HepG2 (cell line): ENCODE results near the gene CST3. TPM values are rescaled to one million over a fixed set of nuclear protein-coding genes. Genes with fewer than 3 reads are reported as not detected.
A peak's percentile ranks its signal among the peaks of the same experiment; 100 is the strongest.

Experiments
- CCAR2 ChIP-seq: fragments of 200-400 bp; formaldehyde crosslinking; optimal IDR thresholded peaks from 2 replicates; pipeline ENCODE3; 2018; ENCODE audit warnings: low read depth, mild to moderate bottlenecking, low read length, moderate library complexity
- FOXM1 ChIP-seq: sonication (generic); formaldehyde crosslinking; IDR thresholded peaks from 2 replicates; pipeline ENCODE4 v1.5.0; 2020; ENCODE audit warnings: missing genetic modification reagents
- KDM5B ChIP-seq: sonication (generic); formaldehyde crosslinking; IDR thresholded peaks from 2 replicates; pipeline ENCODE4 v1.4.0; 2020; ENCODE audit warnings: missing genetic modification reagents, mild to moderate bottlenecking, borderline replicate concordance
- LCORL ChIP-seq, 2 experiments: fragments of 450-650 bp in 1 of 2; sonication (generic) in 1 of 2; formaldehyde crosslinking in 1 of 2; IDR thresholded peaks; 2 replicates each; pipeline versions ENCODE4 v1.5.0 to v1.6.1; 2017 to 2020; ENCODE audit warnings: antibody characterized with exemption in 1 of 2, missing genetic modification reagents in 1 of 2
- MBD4 ChIP-seq: IDR thresholded peaks from 2 replicates; pipeline ENCODE4 v1.6.1; 2012; ENCODE audit warnings: low read length, inconsistent platforms, borderline replicate concordance
- MEIS1 ChIP-seq: sonication (generic); formaldehyde crosslinking; IDR thresholded peaks from 2 replicates; pipeline ENCODE4 v1.9.0; 2021; ENCODE audit warnings: mild to moderate bottlenecking, missing genetic modification reagents, moderate library complexity, borderline replicate concordance
- MYC ChIP-seq: sonication (generic); formaldehyde crosslinking; IDR thresholded peaks from 2 replicates; pipeline ENCODE4 v1.9.0; 2021; ENCODE audit warnings: missing genetic modification reagents, borderline replicate concordance
- NBN ChIP-seq: fragments of 450-650 bp; conservative IDR thresholded peaks from 2 replicates; pipeline ENCODE4 v1.6.1; 2017
- NFE2 ChIP-seq: sonication (generic); formaldehyde crosslinking; IDR thresholded peaks from 2 replicates; pipeline ENCODE4 v1.4.0; 2020; ENCODE audit warnings: missing genetic modification reagents
- REPIN1 ChIP-seq: sonication (generic); formaldehyde crosslinking; IDR thresholded peaks from 2 replicates; pipeline ENCODE4 v1.8.0; 2022; ENCODE audit warnings: missing genetic modification reagents, low read depth, mild to moderate bottlenecking, borderline replicate concordance
- SAP130 ChIP-seq: IDR thresholded peaks from 2 replicates; pipeline ENCODE4 v1.6.1; 2016; ENCODE audit warnings: low read depth
- SETDB1 ChIP-seq: sonication (generic); formaldehyde crosslinking; IDR thresholded peaks from 2 replicates; pipeline ENCODE4 v1.5.1; 2020; ENCODE audit warnings: missing genetic modification reagents, mild to moderate bottlenecking, borderline replicate concordance
- SNAPC2 ChIP-seq: sonication (generic); formaldehyde crosslinking; IDR thresholded peaks from 2 replicates; pipeline ENCODE4 v1.8.1; 2022; ENCODE audit warnings: mild to moderate bottlenecking, missing genetic modification reagents
- TBX3 ChIP-seq: fragments of 450-650 bp; IDR thresholded peaks from 2 replicates; pipeline ENCODE4 v1.6.1; 2017; ENCODE audit warnings: antibody characterized with exemption, mild to moderate bottlenecking, inconsistent platforms, borderline replicate concordance
- ZBTB3 ChIP-seq: sonication (generic); formaldehyde crosslinking; IDR thresholded peaks from 2 replicates; pipeline ENCODE4 v1.4.0; 2020; ENCODE audit warnings: low read depth, mild to moderate bottlenecking, moderate library complexity, missing genetic modification reagents, borderline replicate concordance
- ZBTB38 ChIP-seq: sonication (generic); formaldehyde crosslinking; IDR thresholded peaks from 2 replicates; pipeline ENCODE4 v1.5.1; 2020; ENCODE audit warnings: mild to moderate bottlenecking, missing genetic modification reagents
- ZC3H13 ChIP-seq: sonication (generic); formaldehyde crosslinking; IDR thresholded peaks from 2 replicates; pipeline ENCODE4 v1.8.1; 2023; ENCODE audit warnings: mild to moderate bottlenecking, missing genetic modification reagents, moderate library complexity
- ZFX ChIP-seq: sonication (generic); formaldehyde crosslinking; IDR thresholded peaks from 2 replicates; pipeline ENCODE4 v1.4.0; 2020; ENCODE audit warnings: mild to moderate bottlenecking, low read depth, missing genetic modification reagents, moderate library complexity
- ZNF263 ChIP-seq: sonication (generic); formaldehyde crosslinking; IDR thresholded peaks from 2 replicates; pipeline ENCODE4 v1.4.0; 2020; ENCODE audit warnings: missing genetic modification reagents
- ZNF501 ChIP-seq: sonication (generic); formaldehyde crosslinking; IDR thresholded peaks from 2 replicates; pipeline ENCODE4 v1.5.1; 2020; ENCODE audit warnings: mild to moderate bottlenecking, moderate library complexity, missing genetic modification reagents
- ZNF547 ChIP-seq: sonication (generic); formaldehyde crosslinking; IDR thresholded peaks from 2 replicates; pipeline ENCODE4 v1.5.1; 2020; ENCODE audit warnings: mild to moderate bottlenecking, missing genetic modification reagents
- ZNF576 ChIP-seq: sonication (generic); formaldehyde crosslinking; IDR thresholded peaks from 2 replicates; pipeline ENCODE4 v1.4.0; 2020; ENCODE audit warnings: mild to moderate bottlenecking, missing genetic modification reagents
- ZNF761 ChIP-seq: sonication (generic); formaldehyde crosslinking; conservative IDR thresholded peaks from 2 replicates; pipeline ENCODE4 v1.4.0; 2020; ENCODE audit warnings: mild to moderate bottlenecking, missing genetic modification reagents
- ZNF792 ChIP-seq: IDR thresholded peaks from 2 replicates; pipeline ENCODE4 v1.6.1; 2016
- ZNF841 ChIP-seq: sonication (generic); formaldehyde crosslinking; IDR thresholded peaks from 2 replicates; pipeline ENCODE4 v1.8.1; 2023; ENCODE audit warnings: missing genetic modification reagents, borderline replicate concordance
- ZSCAN25 ChIP-seq: sonication (generic); formaldehyde crosslinking; IDR thresholded peaks from 2 replicates; pipeline ENCODE4 v1.8.0; 2022; ENCODE audit warnings: mild to moderate bottlenecking, missing genetic modification reagents
- polyA plus RNA-seq, 8 experiments: library from polyadenylated mRNA; depleted of rRNA in 3 of 8; stranded (reverse) in 7 of 8; unstranded in 1 of 8; fragments of >200 nt; fragmentation: Illumina TruSeq in 4 of 8; extraction: Trizol in 4 of 8; gene quantifications; 2 replicates each; pipeline versions ENCODE4 v1.2.1 to v1.2.3, GENCODE V29; 2011 to 2016; ENCODE audit warnings: low read depth in 4 of 8, missing spikeins in 1 of 8, mixed read lengths in 1 of 8; ENCODE audit not compliant: insufficient read depth in 1 of 8
- total RNA-seq, 5 experiments: library from RNA; depleted of rRNA; stranded (reverse); fragments of >200 nt; fragmentation: Illumina TruSeq; extraction: Trizol; gene quantifications; 2 replicates each; pipeline ENCODE4 v1.2.3, GENCODE V29; 2016; ENCODE audit warnings: low read depth in 1 of 5
- TF ChIP-seq, protein P1 (sequence below): sonication (generic); formaldehyde crosslinking; IDR thresholded peaks from 2 replicates; pipeline ENCODE4 v1.8.0; 2022; ENCODE audit warnings: mild to moderate bottlenecking, missing genetic modification reagents, borderline replicate concordance

Gene CST3
- total and polyA plus RNA-seq, 2 of the 13 experiments (the other 11 are each of a cell fraction or from before 2014, with no cell fraction given) = 690 to 1,005 TPM

DNA sequence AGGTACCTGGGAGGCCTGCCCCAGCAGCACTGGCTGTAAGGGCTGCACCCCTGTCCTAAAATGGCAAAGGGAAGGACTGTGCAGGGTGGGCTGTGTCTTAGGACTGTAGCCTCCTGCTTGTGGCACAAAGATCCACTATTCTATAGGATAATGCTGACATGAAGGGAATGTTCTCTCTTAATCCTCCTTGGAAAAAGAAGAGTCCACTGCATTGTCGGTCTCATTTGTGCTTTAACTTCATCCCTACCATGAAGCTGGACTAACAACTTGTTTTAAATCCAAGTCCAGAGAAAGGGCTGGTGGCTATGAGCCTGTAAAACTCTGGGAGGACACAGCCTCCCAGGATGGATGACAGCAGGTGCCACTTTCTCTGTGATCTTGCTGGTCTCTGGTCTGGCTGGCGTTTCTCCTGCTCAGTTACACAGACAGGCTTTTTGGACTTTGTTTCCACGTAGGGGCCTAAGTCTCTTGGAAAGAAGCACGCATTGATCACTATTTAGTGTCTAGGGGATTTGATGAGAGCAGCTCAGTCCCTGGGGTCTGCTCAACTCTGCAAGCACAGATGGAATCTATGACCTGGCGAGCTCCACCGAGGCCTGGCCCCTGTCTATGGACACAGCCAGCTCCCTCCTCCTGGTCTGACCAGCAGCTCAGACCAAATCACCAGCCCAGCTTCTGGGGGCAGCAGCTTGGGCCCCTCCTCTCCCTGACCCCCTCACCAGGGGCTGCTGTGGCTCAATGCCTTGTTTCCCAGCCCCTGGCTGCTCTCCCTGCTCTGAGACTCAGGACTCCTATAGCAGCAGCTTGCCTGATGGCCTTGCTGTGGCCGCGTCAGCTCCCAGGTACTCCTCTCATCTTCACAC, 4.8 kb downstream of the CST3 start (continued):
- TF ChIP-seq ZSCAN25 (CRISPR knock-in tag) = 0 out of 2 replicates have a peak, but pooled peaks have one; percentile 36
- TF ChIP-seq NBN = no peak
- no peak for TF ChIP-seq ZNF547 (CRISPR knock-in tag)
- no peak for TF ChIP-seq LCORL (IDR thresholded peaks at IDR 0.05)
- no peak for TF ChIP-seq LCORL (CRISPR knock-in tag; IDR thresholded peaks at IDR 0.05)
- TF ChIP-seq MBD4 = no peak
- TF ChIP-seq REPIN1 (CRISPR knock-in tag) = peak; percentile 43; the same call in 1 of the 2 replicates
- TF ChIP-seq SNAPC2 (CRISPR knock-in tag) = no peak
- no peak for TF ChIP-seq SAP130 (CRISPR knock-in tag)
- TF ChIP-seq TBX3 = no peak
- TF ChIP-seq ZNF841 = no peak
- TF ChIP-seq MYC (CRISPR knock-in tag) = no peak
- peak; percentile 32; the same call in 1 of the 2 replicates for TF ChIP-seq ZFX
- TF ChIP-seq ZNF792 (CRISPR knock-in tag) = no peak
- no peak for TF ChIP-seq FOXM1
- TF ChIP-seq NFE2 = no peak
- TF ChIP-seq ZNF501 (CRISPR knock-in tag) = no peak
- TF ChIP-seq CCAR2 = no peak
- TF ChIP-seq ZC3H13 (CRISPR knock-in tag) = peak; percentile 88
- no peak for TF ChIP-seq ZNF576
- TF ChIP-seq ZBTB3 (CRISPR knock-in tag) = no peak
- TF ChIP-seq, protein P1, sequence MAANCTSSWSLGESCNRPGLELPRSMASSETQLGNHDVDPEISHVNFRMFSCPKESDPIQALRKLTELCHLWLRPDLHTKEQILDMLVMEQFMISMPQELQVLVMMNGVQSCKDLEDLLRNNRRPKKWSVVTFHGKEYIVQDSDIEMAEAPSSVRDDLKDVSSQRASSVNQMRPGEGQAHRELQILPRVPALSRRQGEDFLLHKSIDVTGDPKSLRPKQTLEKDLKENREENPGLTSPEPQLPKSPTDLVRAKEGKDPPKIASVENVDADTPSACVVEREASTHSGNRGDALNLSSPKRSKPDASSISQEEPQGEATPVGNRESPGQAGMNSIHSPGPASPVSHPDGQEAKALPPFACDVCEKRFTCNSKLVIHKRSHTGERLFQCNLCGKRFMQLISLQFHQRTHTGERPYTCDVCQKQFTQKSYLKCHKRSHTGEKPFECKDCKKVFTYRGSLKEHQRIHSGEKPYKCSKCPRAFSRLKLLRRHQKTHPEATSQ = no peak
- peak; percentile 19; the same call in 1 of the 2 replicates for TF ChIP-seq ZBTB38
- TF ChIP-seq ZNF263 (CRISPR knock-in tag) = 0 out of 2 replicates have a peak, but pooled peaks have one; percentile 10
- no peak for TF ChIP-seq SETDB1 (CRISPR knock-in tag)
- no peak for TF ChIP-seq MEIS1 (CRISPR knock-in tag)
- TF ChIP-seq ZNF761 (CRISPR knock-in tag) = no peak
- peak; percentile 24; the same call in 1 of the 2 replicates for TF ChIP-seq KDM5B (CRISPR knock-in tag)
